Measurements from ENCODE around the gene NEDD8.
"Not testable (repeated sequence)": the region's sequence is repeated elsewhere in the genome, so short reads cannot be mapped to it uniquely, and the experiment has no call there.

NEDD8 gene

GRCh38 chr14:24247422-24247821, 15.3 kb upstream of the NEDD8 start:
- no peak for DNase-seq (ENCODE audit: low spot score)

- no peak for DNase-seq (ENCODE audit: low spot score)
Measured at GRCh38 chr14:24246765-24247212, 14.6 kb upstream of the NEDD8 start.

GRCh38 chr14:24245350-24245749, 13.2 kb upstream of the NEDD8 start:
- not testable (repeated sequence) for DNase-seq (ENCODE audit: low spot score)

GRCh38 chr14:24243336-24243836, 11.2 kb upstream of the NEDD8 start:
- peak; percentile 30 for DNase-seq (ENCODE audit: low spot score)

- peak; percentile 95 for DNase-seq (ENCODE audit: low spot score)
Measured at GRCh38 chr14:24241829-24242443, 9.8 kb upstream of the NEDD8 start.

DNA sequence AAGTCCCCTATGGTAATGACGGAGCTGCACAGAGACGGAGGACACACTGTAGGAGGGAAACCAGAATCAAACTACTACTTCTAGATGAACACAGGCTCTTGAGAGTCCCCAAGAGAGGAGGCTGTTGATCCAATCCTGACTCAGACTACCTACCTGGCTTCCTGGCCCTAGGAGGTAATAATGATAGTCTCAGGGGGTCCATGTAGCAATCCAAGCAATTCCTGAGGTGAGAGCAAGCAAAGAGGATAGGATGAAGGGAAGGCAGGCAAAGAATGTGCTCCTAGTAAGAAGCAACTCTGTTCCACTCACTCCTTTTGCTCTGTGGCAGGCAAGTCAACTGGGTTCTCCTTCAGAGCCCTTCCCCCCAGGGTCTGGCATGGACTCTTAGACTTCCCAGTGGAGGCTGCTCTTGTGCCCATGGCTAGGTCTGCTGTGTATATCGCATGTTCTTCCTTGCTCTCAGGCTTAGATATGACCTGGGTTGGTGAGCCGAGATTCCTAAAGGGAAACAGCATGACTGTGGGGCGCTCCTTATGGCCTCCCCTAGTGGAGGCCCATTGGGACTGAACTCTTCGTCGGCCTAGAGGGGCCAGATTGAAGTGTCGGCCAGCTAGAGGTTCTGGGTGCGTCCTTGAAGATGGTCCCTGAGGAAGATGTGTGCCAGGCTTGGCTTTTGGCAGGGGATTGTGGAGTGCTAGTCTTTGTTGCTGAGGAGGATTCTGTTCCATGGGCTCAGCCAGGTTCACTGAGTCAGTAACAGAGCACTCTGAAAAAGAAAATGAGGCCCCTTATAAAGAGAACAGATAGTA, 8.1 kb upstream of the NEDD8 start:
- DNase-seq (ENCODE audit: low spot score): no peak

GRCh38 chr14:24238527-24239037, 6.4 kb upstream of the NEDD8 start:
- no peak for DNase-seq (ENCODE audit: low spot score)

GRCh38 chr14:24238123-24238522, 6.0 kb upstream of the NEDD8 start:
- DNase-seq (ENCODE audit: low spot score): no peak

- DNase-seq (ENCODE audit: low spot score): no peak
Measured at GRCh38 chr14:24237463-24237955, 5.3 kb upstream of the NEDD8 start.

DNA sequence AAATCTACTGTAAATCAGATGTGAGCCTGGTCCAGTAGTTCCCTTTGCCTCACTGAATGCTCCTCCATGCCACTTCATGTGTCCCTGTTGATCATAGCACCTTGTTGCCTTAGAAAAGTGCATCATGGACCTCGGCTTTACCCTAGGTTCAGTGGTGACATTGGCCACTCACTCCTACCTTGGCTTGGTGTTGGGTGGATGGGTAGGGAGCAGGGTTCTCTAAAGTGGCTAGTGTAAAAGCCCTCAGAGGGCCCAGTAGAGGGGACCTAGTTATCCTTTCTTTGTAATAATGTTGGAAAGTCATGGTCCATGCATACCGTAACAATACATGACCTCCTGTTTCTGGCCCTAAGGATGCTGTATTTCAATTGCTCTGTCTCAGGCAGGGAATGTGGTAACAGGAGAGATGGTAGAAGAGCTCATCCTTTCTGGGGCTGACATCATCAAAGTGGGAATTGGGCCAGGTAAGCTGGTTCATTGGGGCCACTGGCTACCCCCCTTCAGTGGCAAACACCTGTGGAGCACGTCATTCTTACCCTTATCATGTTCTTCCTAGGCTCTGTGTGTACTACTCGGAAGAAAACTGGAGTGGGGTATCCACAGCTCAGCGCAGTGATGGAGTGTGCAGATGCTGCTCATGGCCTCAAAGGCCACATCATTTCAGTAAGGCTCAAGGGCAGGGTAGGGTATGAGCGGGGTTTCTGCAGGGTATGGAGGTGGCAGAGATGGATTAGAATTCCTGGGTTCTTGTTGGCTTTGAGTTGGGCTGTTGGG, 4.7 kb upstream of the NEDD8 start:
- DNase-seq (ENCODE audit: low spot score): no peak

DNA sequence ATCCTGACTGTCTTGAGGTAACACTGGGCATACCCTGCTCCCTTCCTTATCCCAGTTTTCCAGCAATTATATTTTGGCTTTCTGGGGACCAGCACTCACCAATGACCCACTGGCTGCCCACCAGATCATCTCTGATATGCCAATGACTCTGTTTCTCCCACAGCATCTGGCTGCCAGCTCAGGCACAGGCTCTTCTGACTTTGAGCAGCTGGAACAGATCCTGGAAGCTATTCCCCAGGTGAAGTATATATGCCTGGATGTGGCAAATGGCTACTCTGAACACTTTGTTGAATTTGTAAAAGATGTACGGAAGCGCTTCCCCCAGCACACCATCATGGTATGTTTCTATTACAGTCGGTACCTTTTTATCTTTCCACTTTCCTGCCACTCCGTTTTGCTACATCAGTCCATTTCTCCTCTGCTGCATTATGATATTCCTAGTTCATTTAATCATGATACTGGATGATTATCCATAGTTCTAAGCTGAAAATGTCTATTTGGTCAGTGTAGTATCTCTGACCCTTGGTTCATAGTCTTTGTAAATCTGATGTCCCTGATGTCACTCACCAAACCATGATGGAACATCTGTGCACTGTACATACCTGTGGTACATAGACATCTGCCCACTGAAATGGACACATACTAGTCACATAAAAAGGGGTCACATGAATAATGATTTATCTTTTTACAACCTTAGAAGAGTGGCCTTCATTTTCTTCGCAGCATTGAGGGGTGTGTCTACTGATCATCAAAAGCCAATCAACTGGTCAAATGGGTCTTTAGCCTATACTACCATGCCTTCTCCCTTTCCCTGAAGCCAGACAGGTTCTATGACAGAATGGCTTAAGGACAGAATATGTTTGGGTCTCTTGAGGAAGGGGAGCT, 3.9 kb upstream of the NEDD8 start:
- DNase-seq (ENCODE audit: low spot score): no peak

DNA sequence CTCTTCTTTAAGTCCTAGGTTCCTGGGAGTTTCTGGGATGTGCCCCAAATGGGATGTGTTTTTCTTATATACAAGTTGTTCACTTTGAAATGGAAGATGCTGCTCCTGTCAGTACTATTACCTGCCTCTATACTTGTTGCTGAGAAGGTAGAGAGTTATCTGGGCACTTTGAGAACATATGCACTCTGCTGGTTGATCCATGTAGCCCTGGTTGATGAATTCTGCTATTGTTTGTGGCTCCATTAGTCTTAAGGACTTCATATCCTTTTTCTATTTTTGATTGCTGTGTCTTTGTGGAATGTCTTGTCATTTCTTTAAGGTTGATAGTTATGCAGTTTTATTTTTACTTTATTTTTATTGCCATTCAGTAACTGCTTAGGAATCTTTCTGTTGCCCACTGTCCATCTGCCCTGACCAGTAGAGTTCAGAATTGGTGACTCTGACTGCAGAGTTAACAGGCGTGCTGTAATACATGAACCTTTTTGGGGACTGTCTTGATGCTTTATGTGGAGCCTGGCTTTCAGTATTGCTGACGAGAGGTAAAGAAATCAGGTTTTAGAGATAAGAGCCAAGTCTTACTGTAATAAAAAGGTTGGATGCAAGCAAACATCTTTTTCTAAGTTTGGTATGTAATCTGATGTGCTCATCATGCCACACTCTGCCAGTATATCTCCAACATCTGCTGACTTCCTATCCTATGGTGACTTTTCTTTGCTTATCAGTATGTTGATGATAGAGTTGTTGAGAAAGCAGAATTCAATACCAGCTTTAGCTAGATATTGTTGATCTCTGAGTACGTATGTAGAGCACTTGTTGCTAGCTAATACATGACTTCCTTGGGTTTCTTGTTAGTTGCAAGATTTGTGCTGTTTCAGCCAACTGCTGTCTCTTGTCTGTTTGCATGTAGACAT, 2.2 kb upstream of the NEDD8 start:
- DNase-seq (ENCODE audit: low spot score): no peak

GRCh38 chr14:24233538-24233866, 1.3 kb upstream of the NEDD8 start:
- DNase-seq (ENCODE audit: low spot score): no peak

DNA sequence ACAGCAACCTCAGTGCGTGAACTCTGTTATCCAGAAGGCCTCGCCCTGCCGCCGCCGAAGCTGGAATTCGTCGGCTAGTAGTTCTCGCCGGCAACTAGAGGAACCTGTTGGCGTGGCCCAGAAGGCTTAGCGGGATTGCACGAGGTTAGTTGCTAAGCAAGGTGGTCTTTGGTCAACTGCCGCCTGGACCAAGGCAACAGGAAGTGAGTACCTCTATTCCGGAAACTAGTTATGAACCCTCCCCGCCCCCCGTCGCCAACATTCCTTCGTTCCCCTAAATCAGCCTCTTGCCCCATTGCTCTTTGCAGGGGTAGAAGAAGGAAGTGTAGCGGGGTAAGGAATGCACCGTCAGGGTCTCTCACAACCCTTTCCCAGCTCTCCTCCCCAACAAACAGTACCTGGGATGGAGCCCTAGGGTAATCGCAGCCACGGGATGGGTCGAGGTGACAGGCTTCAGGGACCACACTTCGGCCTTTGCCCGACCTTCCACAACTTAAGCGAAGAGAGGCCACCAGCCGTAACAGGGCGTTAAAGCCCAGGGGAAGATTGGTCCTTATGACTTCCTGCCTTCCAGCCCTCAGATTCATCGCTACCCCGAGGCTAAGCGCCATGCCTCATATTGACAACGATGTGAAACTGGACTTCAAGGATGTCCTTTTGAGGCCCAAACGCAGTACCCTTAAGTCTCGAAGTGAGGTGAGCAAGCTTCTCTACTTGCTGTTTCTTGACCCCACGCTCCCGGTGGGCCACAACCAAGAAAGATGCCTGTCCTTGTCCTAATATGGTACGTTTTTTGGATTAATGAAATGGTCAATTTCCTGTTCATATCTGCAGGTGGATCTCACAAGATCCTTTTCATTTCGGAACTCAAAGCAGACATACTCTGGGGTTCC, 724 bp upstream of the NEDD8 start, which contains the start of gene GMPR2:
TSS of gene GMPR2 (plus strand) at position 285 of the 893 bp plus-strand sequence. CDS start at position 610, 325 bp downstream.
- no peak for DNase-seq (ENCODE audit: low spot score)

DNA sequence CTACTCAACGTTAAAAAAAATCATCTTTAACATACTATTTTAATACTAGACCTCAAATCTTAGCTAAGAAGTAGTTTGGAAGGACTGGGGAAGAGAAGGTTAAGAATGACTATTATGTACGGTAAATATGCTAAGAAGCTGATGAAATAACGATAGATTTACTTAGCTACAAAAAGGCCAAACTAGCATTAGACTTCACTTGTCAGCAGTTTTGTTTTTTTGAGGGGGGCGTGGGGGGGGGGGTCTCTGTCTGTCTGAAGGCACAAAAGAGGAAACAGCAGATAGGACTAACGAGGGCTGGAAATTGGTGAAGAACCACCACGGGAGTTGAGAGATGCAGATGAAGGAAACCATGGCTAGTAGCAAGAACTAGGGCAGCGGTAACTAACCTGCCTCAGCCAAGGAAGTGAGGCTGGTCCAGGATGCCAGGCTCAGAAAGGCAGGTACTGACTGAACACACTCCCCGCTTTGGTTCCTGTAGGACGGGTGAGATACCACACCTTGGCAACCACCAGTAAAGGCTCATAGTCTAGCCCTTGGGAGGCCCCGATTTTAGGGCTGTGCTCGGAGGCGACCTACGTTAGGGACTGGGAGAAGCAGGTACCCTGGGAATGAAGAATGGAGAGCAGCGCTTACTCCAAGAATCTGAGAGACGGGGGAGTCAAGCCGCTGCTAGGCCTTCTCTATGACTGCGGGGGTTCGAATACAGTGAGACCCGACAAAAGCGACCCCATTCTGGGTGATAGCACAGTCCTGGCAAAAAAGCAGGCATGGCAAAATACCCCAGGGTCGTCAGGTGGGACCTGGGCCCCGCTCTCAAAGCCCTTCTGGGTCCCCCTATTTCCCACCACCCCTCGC, 675 bp downstream of the NEDD8 start:
- DNase-seq (ENCODE audit: low spot score): no peak

- DNase-seq (ENCODE audit: low spot score): no peak
Measured at GRCh38 chr14:24228902-24229301, 3.3 kb downstream of the NEDD8 start.

- DNase-seq (ENCODE audit: low spot score): no peak
Measured at GRCh38 chr14:24226473-24226872, 5.7 kb downstream of the NEDD8 start.

- DNase-seq (ENCODE audit: low spot score): no peak
Measured at GRCh38 chr14:24224618-24225071, 7.5 kb downstream of the NEDD8 start.
